H1 (cell line): Measurements from ENCODE around the gene EOGT. TPM values are rescaled to one million over a fixed set of nuclear protein-coding genes. Genes with fewer than 3 reads are reported as not detected.

Experiments
- CTCF ChIA-PET: fragments of 300-600 bp; sonication (Branson Sonifier 250); formaldehyde crosslinking; loops from one replicate; lab custom pipeline; 2021; ENCODE audit not compliant: partially characterized antibody; lab: Charles Lee
- POLR2A ChIA-PET: fragments of 300-600 bp; sonication (Branson Sonifier 250); formaldehyde crosslinking; loops from one replicate; lab custom pipeline; 2021; ENCODE audit warnings: inconsistent platforms; ENCODE audit not compliant: partially characterized antibody; lab: Charles Lee
- DNase-seq, 2 experiments: peaks; one replicate each; pipeline versions ENCODE4 v3.0.0 to v3.0.0-alpha.2; 2010 to 2022; ENCODE audit warnings: low spot score in 2 of 2, low read depth in 1 of 2, mixed read lengths in 1 of 2
- FAIRE-seq: peaks from 2 replicates; lab custom pipeline; 2011; peaks lifted over from hg19 to GRCh38; lab: Jason Lieb, UNC
- H2AFZ ChIP-seq: 2 replicates; pipeline ENCODE4 v1.8.1; 2012; ENCODE audit warnings: low read length, inconsistent platforms
- H2AK5ac ChIP-seq: 2 replicates; pipeline ENCODE4 v1.6.1; 2013; ENCODE audit warnings: low read depth, low read length
- H2BK120ac ChIP-seq: replicated peaks from 2 replicates; pipeline ENCODE3; 2013; ENCODE audit warnings: low read depth, low read length, inconsistent platforms
- H2BK12ac ChIP-seq: 2 replicates; pipeline ENCODE4 v1.6.1; 2013; ENCODE audit warnings: low read depth, low read length
- H2BK15ac ChIP-seq: 2 replicates; pipeline ENCODE4 v1.6.1; 2013; ENCODE audit warnings: low read length
- H2BK20ac ChIP-seq: 2 replicates; pipeline ENCODE4 v1.6.1; 2013; ENCODE audit warnings: low read length
- H2BK5ac ChIP-seq: 2 replicates; pipeline ENCODE4 v1.6.1; 2013; ENCODE audit warnings: low read depth, low read length
- H3K14ac ChIP-seq: 2 replicates; pipeline ENCODE4 v1.6.1; 2013; ENCODE audit warnings: inconsistent platforms; ENCODE audit not compliant: insufficient read length
- H3K18ac ChIP-seq: 2 replicates; pipeline ENCODE4 v1.6.1; 2013; ENCODE audit warnings: low read length; ENCODE audit errors: extremely low read depth
- H3K23ac ChIP-seq: 2 replicates; pipeline ENCODE4 v1.6.1; 2013; ENCODE audit warnings: inconsistent platforms; ENCODE audit not compliant: insufficient read length
- H3K23me2 ChIP-seq: 2 replicates; pipeline ENCODE4 v1.6.1; 2013; ENCODE audit warnings: low read depth, low read length
- H3K27ac ChIP-seq: 2 replicates; pipeline ENCODE4 v1.6.1; 2011; ENCODE audit warnings: low read depth, low read length, inconsistent platforms
- H3K27me3 ChIP-seq, 4 experiments: replicated peaks in 1 of 4; 1 replicate in 1 of 4; 2 replicates in 3 of 4; pipeline versions ENCODE4 v1.6.1 to v1.8.1; 2011 to 2013; ENCODE audit warnings: low read length in 3 of 4, mild to moderate bottlenecking in 3 of 4, inconsistent platforms in 2 of 4, mixed read lengths in 2 of 4, moderate library complexity in 1 of 4; ENCODE audit not compliant: control insufficient read depth in 3 of 4, insufficient read depth in 3 of 4; ENCODE audit errors: extremely low read depth in 1 of 4
- H3K36me3 ChIP-seq, 4 experiments: 2 replicates each; pipeline versions ENCODE4 v1.6.1 to v1.8.1; 2011 to 2013; ENCODE audit warnings: mild to moderate bottlenecking in 4 of 4, low read length in 3 of 4, moderate library complexity in 2 of 4, control low read depth in 1 of 4, inconsistent platforms in 1 of 4; ENCODE audit not compliant: insufficient read depth in 4 of 4, control insufficient read depth in 2 of 4
- H3K4ac ChIP-seq: replicated peaks from 2 replicates; pipeline ENCODE3; 2013; ENCODE audit warnings: low read length, low read depth, mixed read lengths, inconsistent platforms; ENCODE audit not compliant: insufficient read length
- H3K4me1 ChIP-seq, 4 experiments: replicated peaks in 1 of 4; 1 replicate in 1 of 4; 2 replicates in 3 of 4; pipeline versions ENCODE4 v1.6.1 to v1.8.1; 2011 to 2013; ENCODE audit warnings: low read length in 3 of 4, inconsistent platforms in 2 of 4, mixed read lengths in 1 of 4; ENCODE audit not compliant: insufficient read depth in 4 of 4, control insufficient read depth in 3 of 4
- H3K4me2 ChIP-seq, 2 experiments: 2 replicates each; pipeline versions ENCODE4 v1.6.1 to v1.8.1; 2011 to 2013; ENCODE audit warnings: low read depth in 2 of 2, low read length in 2 of 2, control low read depth in 1 of 2, inconsistent platforms in 1 of 2, mild to moderate bottlenecking in 1 of 2; ENCODE audit not compliant: insufficient read depth in 1 of 2
- H3K4me3 ChIP-seq, 4 experiments: fragments of 200-600, 300-600 bp in 1 of 4; sonication (generic), shearing (Covaris generic), sonication (Bioruptor Twin) in 1 of 4; 2 replicates each; pipeline versions ENCODE4 v1.5.1 to v1.8.1; 2011 to 2016; ENCODE audit warnings: low read length in 4 of 4, low read depth in 3 of 4, control low read depth in 2 of 4, inconsistent platforms in 2 of 4, mild to moderate bottlenecking in 2 of 4, mixed read lengths in 1 of 4, moderate library complexity in 1 of 4; ENCODE audit not compliant: insufficient read depth in 2 of 4; ENCODE audit errors: extremely low read depth in 1 of 4
- H3K56ac ChIP-seq: replicated peaks from 2 replicates; pipeline ENCODE3; 2013; ENCODE audit warnings: low read depth, mild to moderate bottlenecking, mixed read lengths, low read length, inconsistent platforms; ENCODE audit not compliant: insufficient read length
- H3K79me1 ChIP-seq: 2 replicates; pipeline ENCODE4 v1.6.1; 2013; ENCODE audit warnings: low read depth, low read length, control low read depth
- H3K79me2 ChIP-seq, 2 experiments: 2 replicates each; pipeline versions ENCODE4 v1.6.1 to v1.8.1; 2012 to 2013; ENCODE audit warnings: low read length in 2 of 2, mild to moderate bottlenecking in 2 of 2, inconsistent platforms in 1 of 2; ENCODE audit not compliant: insufficient read depth in 2 of 2, control insufficient read depth in 1 of 2
- H3K9ac ChIP-seq, 4 experiments: replicated peaks in 1 of 4; 1 replicate in 1 of 4; 2 replicates in 3 of 4; pipeline versions ENCODE4 v1.6.1 to v1.8.1; 2011 to 2013; ENCODE audit warnings: low read depth in 3 of 4, low read length in 3 of 4, control low read depth in 2 of 4, mild to moderate bottlenecking in 2 of 4, moderate library complexity in 2 of 4, inconsistent platforms in 1 of 4; ENCODE audit errors: extremely low read depth in 1 of 4
- H3K9me3 ChIP-seq, 2 experiments: 2 replicates each; pipeline versions ENCODE4 v1.6.1 to v1.8.1; 2012 to 2013; ENCODE audit warnings: mild to moderate bottlenecking in 2 of 2, moderate library complexity in 2 of 2, control low read depth in 1 of 2, inconsistent platforms in 1 of 2, low read depth in 1 of 2, low read length in 1 of 2, mixed read lengths in 1 of 2; ENCODE audit not compliant: insufficient read depth in 2 of 2
- H4K20me1 ChIP-seq, 2 experiments: replicated peaks in 1 of 2; 2 replicates each; pipeline versions ENCODE3 to v1.8.1; 2011 to 2013; ENCODE audit warnings: inconsistent platforms in 2 of 2, low read length in 2 of 2, mild to moderate bottlenecking in 1 of 2; ENCODE audit not compliant: insufficient read depth in 2 of 2, control insufficient read depth in 1 of 2
- H4K5ac ChIP-seq: 2 replicates; pipeline ENCODE4 v1.6.1; 2013; ENCODE audit warnings: low read length, low read depth, mixed read lengths, inconsistent platforms; ENCODE audit not compliant: insufficient read length
- H4K8ac ChIP-seq: 2 replicates; pipeline ENCODE4 v1.8.0; 2013; ENCODE audit warnings: mild to moderate bottlenecking, moderate library complexity, low read length, inconsistent platforms; ENCODE audit not compliant: insufficient read depth; ENCODE audit errors: extremely low read depth
- H4K91ac ChIP-seq: replicated peaks from 2 replicates; pipeline ENCODE3; 2013; ENCODE audit warnings: low read length, mixed read lengths, inconsistent platforms; ENCODE audit not compliant: insufficient read length
- BCL11A ChIP-seq, 2 experiments: IDR thresholded peaks; one replicate each; pipeline ENCODE4 v1.6.1; 2011; ENCODE audit warnings: low read depth in 2 of 2, low read length in 2 of 2, mild to moderate bottlenecking in 2 of 2
- CBX8 ChIP-seq: fragments of 300-800, 300-1000 bp; sonication (generic); IDR thresholded peaks from 2 replicates; pipeline ENCODE4 v1.7.1; 2016; ENCODE audit warnings: low read depth, low read length, borderline replicate concordance
- CTBP2 ChIP-seq: IDR thresholded peaks from 2 replicates; pipeline ENCODE4 v1.7.0; 2011; ENCODE audit warnings: borderline replicate concordance, mild to moderate bottlenecking, moderate library complexity, mixed read lengths, low read length; ENCODE audit not compliant: insufficient read depth, insufficient read length
- E2F6 ChIP-seq: IDR thresholded peaks from 2 replicates; pipeline ENCODE4 v1.6.1; 2012; ENCODE audit warnings: inconsistent platforms
- GABPA ChIP-seq: IDR thresholded peaks from 2 replicates; pipeline ENCODE4 v1.6.1; 2011; ENCODE audit warnings: mild to moderate bottlenecking, low read length, moderate library complexity, borderline replicate concordance; ENCODE audit not compliant: insufficient read depth
- HDAC6 ChIP-seq: IDR thresholded peaks from one replicate; pipeline ENCODE4 v1.7.1; 2012; ENCODE audit warnings: low read depth, mild to moderate bottlenecking, inconsistent platforms, low read length, moderate library complexity
- MAX ChIP-seq: IDR thresholded peaks from 2 replicates; pipeline ENCODE4 v1.6.1; 2012; ENCODE audit warnings: inconsistent platforms
- NANOG ChIP-seq: IDR thresholded peaks from 2 replicates; pipeline ENCODE4 v1.6.1; 2011; ENCODE audit warnings: low read length, low read depth, mild to moderate bottlenecking, inconsistent platforms; ENCODE audit not compliant: insufficient read depth, poor library complexity, severe bottlenecking
- RFX5 ChIP-seq: IDR thresholded peaks from 2 replicates; pipeline ENCODE4 v1.6.1; 2011; ENCODE audit warnings: low read depth, low read length, improper control_type of control experiment, borderline replicate concordance
- SP1 ChIP-seq: IDR thresholded peaks from 2 replicates; pipeline ENCODE4 v1.6.1; 2011; ENCODE audit warnings: low read depth, low read length
- TBP ChIP-seq: IDR thresholded peaks from 2 replicates; pipeline ENCODE4 v1.6.1; 2011; ENCODE audit warnings: low read depth, low read length, improper control_type of control experiment
- USF2 ChIP-seq: IDR thresholded peaks from 2 replicates; pipeline ENCODE4 v1.6.1; 2011; ENCODE audit warnings: low read length, improper control_type of control experiment
- WGBS, 2 experiments: shearing (Covaris generic) in 1 of 2; methylation state at CpG; one replicate each; pipeline versions ENCODE4 v1.1.6 to v1.1.7; 2013 to 2015; ENCODE audit warnings: low lambda C conversion rate in 2 of 2, mixed read lengths in 2 of 2, inconsistent platforms in 1 of 2, low coverage in 1 of 2, missing lambda C conversion rate in 1 of 2; ENCODE audit not compliant: insufficient replicate concordance in 2 of 2, insufficient coverage in 1 of 2, insufficient read length in 1 of 2; ENCODE audit errors: extremely low coverage in 1 of 2, missing lambda C conversion rate in 1 of 2; 5-methylcytosine and 5-hydroxymethylcytosine counted together
- polyA plus RNA-seq, 7 experiments: library from polyadenylated mRNA; depleted of rRNA in 3 of 7; stranded (reverse) in 5 of 7; unstranded in 2 of 7; fragments of >200 nt in 5 of 7; fragments of 200-250 nt in 2 of 7; gene quantifications; 1 replicate in 5 of 7; 2 replicates in 1 of 7; 4 replicates in 1 of 7; pipeline versions ENCODE4 v1.2.1 to v1.2.3, GENCODE V29; 2011 to 2013; ENCODE audit warnings: missing spikeins in 2 of 7, mixed read lengths in 2 of 7
- total RNA-seq: library from RNA; stranded (reverse); fragmentation: NEBNext Ultra II Directional; extraction: Animal tissue kit (Norgen Biotek cat#: 25700); gene quantifications from 2 replicates; pipeline ENCODE4 v1.2.1, GENCODE V29; 2021

EOGT gene
- total and polyA plus RNA-seq, 2 of the 8 experiments (the other 6 are each of a cell fraction or from before 2014, with no cell fraction given): 6.7 to 20.7 TPM

- Histone ChIP-seq H3K23me2 (no peaks in the 10 kb centered on the region), H3K27me3 (no peaks in the 10 kb centered on the region), H3K27ac (no peak overlapping the region), H2BK15ac (no peak overlapping the region), H3K4me1 (no peaks in the 10 kb centered on the region), H2AK5ac (no peak overlapping the region), H3K79me2 (no peaks in the 10 kb centered on the region), H2BK20ac (no peak overlapping the region), H3K23ac (no peak overlapping the region), H2AFZ (no peak overlapping the region), H3K36me3 (no peaks in the 10 kb centered on the region), H3K18ac (no peak overlapping the region), H4K91ac (no peak overlapping the region), H3K4me2 (no peak overlapping the region), H4K8ac (no peak overlapping the region), H2BK120ac (no peak overlapping the region), H3K14ac (no peak overlapping the region), H3K9ac (no peak overlapping the region), H4K20me1 (no peaks in the 10 kb centered on the region), H3K56ac (no peak overlapping the region), H2BK5ac (no peak overlapping the region), H3K4me3 (no peak overlapping the region), H3K9me3 (no peaks in the 10 kb centered on the region), H3K4ac (no peak overlapping the region), H4K5ac (no peak overlapping the region), H2BK12ac (no peak overlapping the region), H3K79me1 (no peaks in the 10 kb centered on the region)
- ChIA-PET POLR2A (no interaction called here), CTCF (interaction anchor here (1.3 kb wide), 1 partner anchor 9 kb away, joined by 4 read pairs; no protein-coding TSS in a partner anchor)
- DNase-seq: no peak
- 86% methylated on average over 2 of the region's 2 CpGs; no CpG with 5 or more reads in 1 of the 2 experiments for WGBS, 2 experiments
- FAIRE-seq: no peak
- no peak for TF ChIP-seq E2F6
- no peak for TF ChIP-seq TBP
- TF ChIP-seq MAX: no peak
- no peak for TF ChIP-seq CBX8
- TF ChIP-seq NANOG: no peak
- no peak for TF ChIP-seq GABPA
- no peak for TF ChIP-seq BCL11A (IDR thresholded peaks at IDR 0.05; ENCODE audit: low read depth in 2 of 2, low read length in 2 of 2)
- no peak for TF ChIP-seq SP1
- no peak for TF ChIP-seq USF2
- no peak for TF ChIP-seq HDAC6
- no peak for TF ChIP-seq RFX5
- TF ChIP-seq CTBP2: no peak
Observed at GRCh38 chr3:68964694-68965093, 48.8 kb downstream of the EOGT start.
